ENCODE results near the gene ERP29. TPM values are rescaled to one million over a fixed set of nuclear protein-coding genes. Genes with fewer than 3 reads are reported as not detected.

ERP29 gene
- total and polyA plus RNA-seq, 2 of the 13 experiments (the other 11 are each of a cell fraction or from before 2014, with no cell fraction given): 111 to 147 TPM

DNA sequence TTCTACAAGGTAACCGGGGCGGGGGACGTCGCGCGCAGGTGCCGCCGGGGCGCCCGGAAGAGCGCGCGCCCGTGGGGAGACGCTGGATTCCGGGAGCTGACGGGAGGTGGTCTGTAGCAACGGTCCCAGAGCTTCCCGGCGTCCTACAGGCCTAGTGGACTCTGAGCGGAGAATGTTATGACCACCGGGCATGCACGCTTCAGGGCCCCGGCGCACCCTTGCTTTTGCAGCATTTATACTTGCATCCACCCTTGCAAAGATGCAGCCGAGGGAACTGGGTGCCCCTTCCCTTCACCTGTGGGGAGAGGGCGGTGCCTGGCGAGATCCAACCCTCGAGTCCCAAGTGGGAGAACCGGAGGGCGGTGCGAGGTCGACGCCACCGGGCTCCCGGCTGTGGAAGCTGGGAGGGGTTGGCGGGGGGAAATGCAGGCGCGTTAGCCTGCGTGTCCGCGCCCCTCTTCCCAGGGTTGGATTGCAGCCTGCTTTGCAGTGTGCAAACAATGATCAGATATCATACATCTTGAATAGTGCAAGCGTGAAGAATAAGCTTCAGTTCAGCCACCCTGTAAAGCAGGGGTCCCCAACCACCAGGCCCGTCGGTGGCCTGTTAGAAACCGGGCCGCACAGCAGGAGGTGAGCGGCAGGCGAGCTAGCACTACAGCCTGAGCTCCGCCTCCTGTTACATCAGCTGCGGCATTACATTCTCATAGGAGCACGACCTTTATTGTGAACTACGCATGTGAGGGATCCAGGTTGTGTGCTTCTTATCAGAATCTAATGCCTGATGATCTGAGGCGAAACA is 576 bp downstream of the ERP29 start (continued):
- TF ChIP-seq HMG20A (CRISPR knock-in tag; IDR thresholded peaks at IDR 0.05; ENCODE audit: borderline replicate concordance) (no peak), KLF9 (CRISPR knock-in tag; IDR thresholded peaks at IDR 0.05; ENCODE audit: low read depth) (no peak), SIN3B (IDR thresholded peaks at IDR 0.05; ENCODE audit: low read length) (no peak), ATF7-NPFF (CRISPR knock-in tag; IDR thresholded peaks at IDR 0.05; ENCODE audit: low read depth) (no peak), GTF2F1 (IDR thresholded peaks at IDR 0.05; ENCODE audit: low read length) (no peak), ZNF337 (CRISPR knock-in tag; IDR thresholded peaks at IDR 0.05; ENCODE audit: borderline replicate concordance, low read depth) (no peak), KLF13 (CRISPR knock-in tag; IDR thresholded peaks at IDR 0.05) (no peak), KMT2A (CRISPR knock-in tag; IDR thresholded peaks at IDR 0.05) (peak; percentile 18; the same call in 1 of the 2 replicates), SMC3 (IDR thresholded peaks at IDR 0.05; ENCODE audit: low read length) (no peak), ZNF75D (CRISPR knock-in tag; IDR thresholded peaks at IDR 0.05; ENCODE audit: borderline replicate concordance) (no peak), ZNF253 (CRISPR knock-in tag; IDR thresholded peaks at IDR 0.05; ENCODE audit: borderline replicate concordance) (no peak)
- TF ChIP-seq, protein P1, sequence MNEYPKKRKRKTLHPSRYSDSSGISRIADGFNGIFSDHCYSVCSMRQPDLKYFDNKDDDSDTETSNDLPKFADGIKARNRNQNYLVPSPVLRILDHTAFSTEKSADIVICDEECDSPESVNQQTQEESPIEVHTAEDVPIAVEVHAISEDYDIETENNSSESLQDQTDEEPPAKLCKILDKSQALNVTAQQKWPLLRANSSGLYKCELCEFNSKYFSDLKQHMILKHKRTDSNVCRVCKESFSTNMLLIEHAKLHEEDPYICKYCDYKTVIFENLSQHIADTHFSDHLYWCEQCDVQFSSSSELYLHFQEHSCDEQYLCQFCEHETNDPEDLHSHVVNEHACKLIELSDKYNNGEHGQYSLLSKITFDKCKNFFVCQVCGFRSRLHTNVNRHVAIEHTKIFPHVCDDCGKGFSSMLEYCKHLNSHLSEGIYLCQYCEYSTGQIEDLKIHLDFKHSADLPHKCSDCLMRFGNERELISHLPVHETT (CRISPR knock-in tag; conservative IDR thresholded peaks at IDR 0.05): 0 out of 2 replicates have a peak, but pooled peaks have one; percentile 33
- TF ChIP-seq, protein P2, sequence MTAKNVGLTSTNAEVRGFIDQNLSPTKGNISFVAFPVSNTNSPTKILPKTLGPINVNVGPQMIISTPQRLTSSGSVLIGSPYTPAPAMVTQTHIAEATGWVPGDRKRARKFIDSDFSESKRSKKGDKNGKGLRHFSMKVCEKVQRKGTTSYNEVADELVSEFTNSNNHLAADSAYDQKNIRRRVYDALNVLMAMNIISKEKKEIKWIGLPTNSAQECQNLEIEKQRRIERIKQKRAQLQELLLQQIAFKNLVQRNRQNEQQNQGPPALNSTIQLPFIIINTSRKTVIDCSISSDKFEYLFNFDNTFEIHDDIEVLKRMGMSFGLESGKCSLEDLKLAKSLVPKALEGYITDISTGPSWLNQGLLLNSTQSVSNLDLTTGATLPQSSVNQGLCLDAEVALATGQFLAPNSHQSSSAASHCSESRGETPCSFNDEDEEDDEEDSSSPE (CRISPR knock-in tag; IDR thresholded peaks at IDR 0.05): 0 out of 2 replicates have a peak, but pooled peaks have one; percentile 15
- TF ChIP-seq, protein P3, sequence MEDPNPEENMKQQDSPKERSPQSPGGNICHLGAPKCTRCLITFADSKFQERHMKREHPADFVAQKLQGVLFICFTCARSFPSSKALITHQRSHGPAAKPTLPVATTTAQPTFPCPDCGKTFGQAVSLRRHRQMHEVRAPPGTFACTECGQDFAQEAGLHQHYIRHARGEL (CRISPR knock-in tag; IDR thresholded peaks at IDR 0.05): no peak; the same call in 1 of the 2 replicates
- TF ChIP-seq, protein P4, sequence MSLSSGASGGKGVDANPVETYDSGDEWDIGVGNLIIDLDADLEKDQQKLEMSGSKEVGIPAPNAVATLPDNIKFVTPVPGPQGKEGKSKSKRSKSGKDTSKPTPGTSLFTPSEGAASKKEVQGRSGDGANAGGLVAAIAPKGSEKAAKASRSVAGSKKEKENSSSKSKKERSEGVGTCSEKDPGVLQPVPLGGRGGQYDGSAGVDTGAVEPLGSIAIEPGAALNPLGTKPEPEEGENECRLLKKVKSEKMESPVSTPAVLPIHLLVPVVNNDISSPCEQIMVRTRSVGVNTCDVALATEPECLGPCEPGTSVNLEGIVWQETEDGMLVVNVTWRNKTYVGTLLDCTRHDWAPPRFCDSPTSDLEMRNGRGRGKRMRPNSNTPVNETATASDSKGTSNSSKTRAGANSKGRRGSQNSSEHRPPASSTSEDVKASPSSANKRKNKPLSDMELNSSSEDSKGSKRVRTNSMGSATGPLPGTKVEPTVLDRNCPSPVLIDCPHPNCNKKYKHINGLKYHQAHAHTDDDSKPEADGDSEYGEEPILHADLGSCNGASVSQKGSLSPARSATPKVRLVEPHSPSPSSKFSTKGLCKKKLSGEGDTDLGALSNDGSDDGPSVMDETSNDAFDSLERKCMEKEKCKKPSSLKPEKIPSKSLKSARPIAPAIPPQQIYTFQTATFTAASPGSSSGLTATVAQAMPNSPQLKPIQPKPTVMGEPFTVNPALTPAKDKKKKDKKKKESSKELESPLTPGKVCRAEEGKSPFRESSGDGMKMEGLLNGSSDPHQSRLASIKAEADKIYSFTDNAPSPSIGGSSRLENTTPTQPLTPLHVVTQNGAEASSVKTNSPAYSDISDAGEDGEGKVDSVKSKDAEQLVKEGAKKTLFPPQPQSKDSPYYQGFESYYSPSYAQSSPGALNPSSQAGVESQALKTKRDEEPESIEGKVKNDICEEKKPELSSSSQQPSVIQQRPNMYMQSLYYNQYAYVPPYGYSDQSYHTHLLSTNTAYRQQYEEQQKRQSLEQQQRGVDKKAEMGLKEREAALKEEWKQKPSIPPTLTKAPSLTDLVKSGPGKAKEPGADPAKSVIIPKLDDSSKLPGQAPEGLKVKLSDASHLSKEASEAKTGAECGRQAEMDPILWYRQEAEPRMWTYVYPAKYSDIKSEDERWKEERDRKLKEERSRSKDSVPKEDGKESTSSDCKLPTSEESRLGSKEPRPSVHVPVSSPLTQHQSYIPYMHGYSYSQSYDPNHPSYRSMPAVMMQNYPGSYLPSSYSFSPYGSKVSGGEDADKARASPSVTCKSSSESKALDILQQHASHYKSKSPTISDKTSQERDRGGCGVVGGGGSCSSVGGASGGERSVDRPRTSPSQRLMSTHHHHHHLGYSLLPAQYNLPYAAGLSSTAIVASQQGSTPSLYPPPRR (CRISPR knock-in tag; IDR thresholded peaks at IDR 0.05; ENCODE audit: borderline replicate concordance): no peak; the same call in none of the 2 replicates
- TF ChIP-seq, protein P5, sequence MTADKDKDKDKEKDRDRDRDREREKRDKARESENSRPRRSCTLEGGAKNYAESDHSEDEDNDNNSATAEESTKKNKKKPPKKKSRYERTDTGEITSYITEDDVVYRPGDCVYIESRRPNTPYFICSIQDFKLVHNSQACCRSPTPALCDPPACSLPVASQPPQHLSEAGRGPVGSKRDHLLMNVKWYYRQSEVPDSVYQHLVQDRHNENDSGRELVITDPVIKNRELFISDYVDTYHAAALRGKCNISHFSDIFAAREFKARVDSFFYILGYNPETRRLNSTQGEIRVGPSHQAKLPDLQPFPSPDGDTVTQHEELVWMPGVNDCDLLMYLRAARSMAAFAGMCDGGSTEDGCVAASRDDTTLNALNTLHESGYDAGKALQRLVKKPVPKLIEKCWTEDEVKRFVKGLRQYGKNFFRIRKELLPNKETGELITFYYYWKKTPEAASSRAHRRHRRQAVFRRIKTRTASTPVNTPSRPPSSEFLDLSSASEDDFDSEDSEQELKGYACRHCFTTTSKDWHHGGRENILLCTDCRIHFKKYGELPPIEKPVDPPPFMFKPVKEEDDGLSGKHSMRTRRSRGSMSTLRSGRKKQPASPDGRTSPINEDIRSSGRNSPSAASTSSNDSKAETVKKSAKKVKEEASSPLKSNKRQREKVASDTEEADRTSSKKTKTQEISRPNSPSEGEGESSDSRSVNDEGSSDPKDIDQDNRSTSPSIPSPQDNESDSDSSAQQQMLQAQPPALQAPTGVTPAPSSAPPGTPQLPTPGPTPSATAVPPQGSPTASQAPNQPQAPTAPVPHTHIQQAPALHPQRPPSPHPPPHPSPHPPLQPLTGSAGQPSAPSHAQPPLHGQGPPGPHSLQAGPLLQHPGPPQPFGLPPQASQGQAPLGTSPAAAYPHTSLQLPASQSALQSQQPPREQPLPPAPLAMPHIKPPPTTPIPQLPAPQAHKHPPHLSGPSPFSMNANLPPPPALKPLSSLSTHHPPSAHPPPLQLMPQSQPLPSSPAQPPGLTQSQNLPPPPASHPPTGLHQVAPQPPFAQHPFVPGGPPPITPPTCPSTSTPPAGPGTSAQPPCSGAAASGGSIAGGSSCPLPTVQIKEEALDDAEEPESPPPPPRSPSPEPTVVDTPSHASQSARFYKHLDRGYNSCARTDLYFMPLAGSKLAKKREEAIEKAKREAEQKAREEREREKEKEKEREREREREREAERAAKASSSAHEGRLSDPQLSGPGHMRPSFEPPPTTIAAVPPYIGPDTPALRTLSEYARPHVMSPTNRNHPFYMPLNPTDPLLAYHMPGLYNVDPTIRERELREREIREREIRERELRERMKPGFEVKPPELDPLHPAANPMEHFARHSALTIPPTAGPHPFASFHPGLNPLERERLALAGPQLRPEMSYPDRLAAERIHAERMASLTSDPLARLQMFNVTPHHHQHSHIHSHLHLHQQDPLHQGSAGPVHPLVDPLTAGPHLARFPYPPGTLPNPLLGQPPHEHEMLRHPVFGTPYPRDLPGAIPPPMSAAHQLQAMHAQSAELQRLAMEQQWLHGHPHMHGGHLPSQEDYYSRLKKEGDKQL (CRISPR knock-in tag; IDR thresholded peaks at IDR 0.05; ENCODE audit: low read depth): no peak
